Measurements from ENCODE around the gene DNAI7.

DNAI7 gene, protein sequence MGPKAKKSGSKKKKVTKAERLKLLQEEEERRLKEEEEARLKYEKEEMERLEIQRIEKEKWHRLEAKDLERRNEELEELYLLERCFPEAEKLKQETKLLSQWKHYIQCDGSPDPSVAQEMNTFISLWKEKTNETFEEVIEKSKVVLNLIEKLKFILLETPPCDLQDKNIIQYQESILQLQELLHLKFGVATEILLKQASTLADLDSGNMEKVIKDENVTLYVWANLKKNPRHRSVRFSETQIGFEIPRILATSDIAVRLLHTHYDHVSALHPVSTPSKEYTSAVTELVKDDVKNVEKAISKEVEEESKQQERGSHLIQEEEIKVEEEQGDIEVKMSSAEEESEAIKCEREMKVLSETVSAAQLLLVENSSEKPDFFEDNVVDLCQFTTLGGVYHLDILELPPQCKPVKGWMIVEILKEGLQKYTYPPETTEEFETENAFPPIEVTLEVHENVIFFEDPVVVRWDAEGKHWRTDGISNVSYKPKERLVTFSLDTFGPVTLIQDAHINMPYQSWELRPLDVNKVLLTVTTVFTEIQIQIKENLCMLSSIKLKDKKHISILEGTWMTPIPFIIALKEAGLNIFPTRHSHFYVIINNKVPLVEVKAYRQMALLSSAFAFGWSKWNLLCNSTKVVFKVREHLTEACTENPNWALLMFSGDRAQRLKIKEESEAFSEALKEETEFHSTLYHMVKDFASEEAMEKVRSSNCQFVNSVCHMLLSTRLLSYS

DNA sequence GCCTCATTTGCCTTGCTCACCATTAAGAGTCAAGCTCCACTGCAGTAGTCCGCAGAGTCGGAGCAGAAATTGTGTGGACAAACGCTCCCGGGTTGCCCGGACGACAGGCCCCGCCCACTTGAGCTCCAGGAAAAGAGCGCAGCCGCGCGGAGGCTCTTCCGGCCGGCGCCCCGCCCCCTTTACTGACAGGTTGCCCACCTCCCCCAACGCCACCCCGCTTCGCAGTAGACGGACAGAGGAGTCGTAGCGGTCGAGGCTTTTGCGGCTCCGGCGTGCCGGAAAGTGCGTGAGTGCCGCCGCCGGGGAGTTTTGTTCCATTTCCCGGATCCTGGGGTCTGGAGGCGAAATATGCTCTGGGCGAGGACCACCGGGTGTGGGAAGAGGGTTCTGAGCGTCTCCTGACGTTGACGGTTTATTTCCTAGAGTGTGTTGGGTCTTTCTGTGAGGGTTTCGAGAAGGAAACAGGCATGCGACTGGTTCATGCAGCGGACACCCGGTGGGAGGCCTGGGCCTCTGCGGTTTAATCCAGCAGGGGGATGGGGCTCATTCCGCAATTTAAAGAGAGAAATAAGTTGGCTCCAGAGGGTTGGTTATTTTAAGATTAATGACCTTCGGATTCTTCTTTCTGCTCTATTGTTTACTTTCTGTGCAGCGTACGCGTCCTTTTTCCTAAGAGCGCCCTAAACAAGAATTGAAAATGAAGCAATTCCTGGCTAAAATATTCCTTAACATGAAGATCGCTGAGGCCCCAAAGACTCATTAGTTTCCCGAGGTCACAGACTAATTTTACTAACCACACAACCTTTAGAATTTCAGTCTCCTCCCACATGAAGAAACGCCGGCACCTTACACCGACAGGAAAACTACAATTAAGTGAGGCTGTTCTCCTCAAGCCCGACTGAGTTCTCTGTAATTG lies at the start of gene DNAI7, which contains the start of gene ETFRF1:
Gene DNAI7, minus strand, starts transcription at position 105 of the 916 bp plus-strand sequence. Its CDS starts 82 bp downstream, at position 23.
Gene ETFRF1, plus strand, starts transcription at position 182 of the 916 bp plus-strand sequence. CDS start 8,720 bp downstream, outside the sequence.
- DNase-seq (ENCODE audit: low read depth, low spot score): peak; percentile 45
- peak within 1 kb of the TSS; percentile 87 for H3K4me3 ChIP-seq (ENCODE audit: low read depth, low read length)
- ChIA-PET CTCF (interaction anchor here (0.7 to 1.8 kb wide), 5 partner anchors 16 to 204 kb away, joined by 3 to 11 read pairs (median 4); no protein-coding TSS in a partner anchor), POLR2A (interaction anchor here (0.7 to 0.9 kb wide), 2 partner anchors 192 kb away, joined by 3 read pairs; no protein-coding TSS in a partner anchor)
- TF ChIP-seq, protein P1, sequence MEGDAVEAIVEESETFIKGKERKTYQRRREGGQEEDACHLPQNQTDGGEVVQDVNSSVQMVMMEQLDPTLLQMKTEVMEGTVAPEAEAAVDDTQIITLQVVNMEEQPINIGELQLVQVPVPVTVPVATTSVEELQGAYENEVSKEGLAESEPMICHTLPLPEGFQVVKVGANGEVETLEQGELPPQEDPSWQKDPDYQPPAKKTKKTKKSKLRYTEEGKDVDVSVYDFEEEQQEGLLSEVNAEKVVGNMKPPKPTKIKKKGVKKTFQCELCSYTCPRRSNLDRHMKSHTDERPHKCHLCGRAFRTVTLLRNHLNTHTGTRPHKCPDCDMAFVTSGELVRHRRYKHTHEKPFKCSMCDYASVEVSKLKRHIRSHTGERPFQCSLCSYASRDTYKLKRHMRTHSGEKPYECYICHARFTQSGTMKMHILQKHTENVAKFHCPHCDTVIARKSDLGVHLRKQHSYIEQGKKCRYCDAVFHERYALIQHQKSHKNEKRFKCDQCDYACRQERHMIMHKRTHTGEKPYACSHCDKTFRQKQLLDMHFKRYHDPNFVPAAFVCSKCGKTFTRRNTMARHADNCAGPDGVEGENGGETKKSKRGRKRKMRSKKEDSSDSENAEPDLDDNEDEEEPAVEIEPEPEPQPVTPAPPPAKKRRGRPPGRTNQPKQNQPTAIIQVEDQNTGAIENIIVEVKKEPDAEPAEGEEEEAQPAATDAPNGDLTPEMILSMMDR (IDR thresholded peaks at IDR 0.05; ENCODE audit: insufficient read depth, low read length, missing control alignments): no peak

DNA sequence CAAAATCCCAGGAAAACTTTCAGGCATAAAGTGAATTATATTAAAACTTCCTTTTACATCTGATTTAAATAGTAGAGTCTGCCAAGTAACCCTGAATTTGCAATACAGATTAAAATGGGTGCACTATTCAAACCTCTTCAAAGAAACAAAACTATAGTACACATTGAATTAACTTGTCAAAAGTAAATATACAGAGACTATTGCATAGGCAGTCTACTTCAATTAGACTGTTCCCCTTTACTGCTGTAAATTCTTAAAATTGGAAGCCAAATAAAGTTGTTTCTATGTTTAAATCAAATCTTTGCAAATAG lies 48.7 kb upstream of the DNAI7 start:
- no peak overlapping the region for H3K4me3 ChIP-seq (ENCODE audit: low read depth, low read length)
- TF ChIP-seq, protein P1 (IDR thresholded peaks at IDR 0.05; ENCODE audit: insufficient read depth, low read length, missing control alignments): no peak
- ChIA-PET CTCF (interaction anchor here (3.9 kb wide), 1 partner anchor 33 kb away, joined by 27 read pairs; no protein-coding TSS in a partner anchor), POLR2A (no interaction called here)
- DNase-seq (ENCODE audit: low read depth, low spot score): no peak

DNA sequence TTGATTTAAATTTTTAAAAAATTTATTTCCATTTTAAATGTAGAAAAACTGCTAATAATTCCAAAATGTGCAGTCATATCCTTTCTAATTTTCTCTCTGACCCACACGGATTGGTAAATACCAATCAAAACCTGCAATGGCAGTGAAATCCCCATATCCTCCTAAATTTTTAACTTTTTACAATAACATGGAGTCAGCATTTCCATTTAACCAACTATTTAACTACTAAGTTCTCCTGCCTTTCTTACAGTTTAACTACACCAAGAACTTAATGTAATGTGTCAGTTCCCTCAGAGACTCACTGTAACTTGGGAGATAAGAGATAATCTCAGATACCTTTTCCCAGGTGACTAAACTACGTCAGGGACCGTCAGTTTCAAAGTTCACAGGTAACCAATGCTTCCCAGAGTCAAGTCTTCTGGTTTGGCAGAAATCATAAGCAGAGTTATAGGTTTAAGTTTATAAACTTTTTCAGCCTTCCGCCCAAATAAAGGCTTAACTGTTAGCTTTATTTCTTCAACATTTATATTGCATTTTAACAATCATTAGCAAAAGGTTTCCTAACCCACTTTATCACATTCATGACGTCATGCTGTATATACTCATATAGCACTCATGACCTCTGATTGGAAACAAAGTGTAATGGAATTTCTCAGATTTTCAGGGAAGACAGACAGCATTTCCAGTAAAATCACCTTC lies 48.2 kb upstream of the DNAI7 start:
- DNase-seq (ENCODE audit: low read depth, low spot score): no peak
- no peak overlapping the region for H3K4me3 ChIP-seq (ENCODE audit: low read depth, low read length)
- ChIA-PET POLR2A (no interaction called here), CTCF (interaction anchor here (0.6 to 3.9 kb wide), 5 partner anchors 10 to 107 kb away, joined by 3 to 27 read pairs (median 13); no protein-coding TSS in a partner anchor)
- TF ChIP-seq, protein P1 (IDR thresholded peaks at IDR 0.05; ENCODE audit: insufficient read depth, low read length, missing control alignments): no peak

DNA sequence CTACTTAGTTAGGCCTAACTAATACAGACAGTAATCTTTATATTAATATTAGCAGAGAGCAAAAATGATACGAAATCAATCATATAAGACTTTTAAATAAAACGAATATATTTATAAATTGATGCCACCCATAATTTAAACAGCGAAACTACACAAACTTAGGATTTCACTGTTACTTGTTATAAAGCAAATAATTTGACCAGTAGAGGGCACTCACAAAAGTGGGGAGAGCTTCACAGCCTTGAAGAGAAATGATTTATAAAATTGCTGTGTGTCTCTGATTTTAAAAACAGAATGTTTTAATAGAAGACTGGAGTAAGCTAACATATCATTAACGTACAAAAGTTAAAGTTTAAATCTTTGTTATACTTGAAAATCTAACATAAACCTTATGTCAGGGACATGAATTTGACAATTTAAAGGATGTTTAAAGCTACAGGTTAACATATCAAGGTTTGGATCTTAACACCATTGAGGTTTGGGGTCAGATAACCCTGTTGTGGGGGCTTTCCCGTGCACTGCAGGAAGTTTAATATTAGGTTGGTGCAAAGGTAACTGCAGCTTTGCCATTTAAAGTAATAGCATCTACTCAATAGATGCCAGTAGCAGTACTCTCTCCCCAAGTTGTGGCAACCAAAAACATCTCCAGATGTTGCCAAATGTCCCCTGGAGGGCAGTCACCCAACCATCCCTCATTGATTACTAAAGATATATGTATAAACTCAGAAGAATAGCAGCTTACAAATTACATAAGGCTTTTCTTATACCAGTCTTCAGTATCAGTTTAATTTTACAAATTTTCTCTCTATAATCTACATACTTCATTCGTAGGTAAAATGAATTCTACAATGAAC lies 46.4 kb upstream of the DNAI7 start:
- H3K4me3 ChIP-seq (ENCODE audit: low read depth, low read length): no peak overlapping the region
- POLR2A ChIA-PET: interaction anchor here (1.0 to 1.1 kb wide), 3 partner anchors 9 to 146 kb away, joined by 3 to 5 read pairs (median 4); partner anchors contain the start of gene KRAS
- CTCF ChIA-PET: interaction anchor here (0.7 to 3.9 kb wide), 36 partner anchors 9 to 526 kb away, joined by 3 to 27 read pairs (median 4); partner anchors contain the start of gene KRAS
- peak; percentile 21 for DNase-seq (ENCODE audit: low read depth, low spot score)
- TF ChIP-seq, protein P1 (IDR thresholded peaks at IDR 0.05; ENCODE audit: insufficient read depth, low read length, missing control alignments): peak; percentile 47

DNA sequence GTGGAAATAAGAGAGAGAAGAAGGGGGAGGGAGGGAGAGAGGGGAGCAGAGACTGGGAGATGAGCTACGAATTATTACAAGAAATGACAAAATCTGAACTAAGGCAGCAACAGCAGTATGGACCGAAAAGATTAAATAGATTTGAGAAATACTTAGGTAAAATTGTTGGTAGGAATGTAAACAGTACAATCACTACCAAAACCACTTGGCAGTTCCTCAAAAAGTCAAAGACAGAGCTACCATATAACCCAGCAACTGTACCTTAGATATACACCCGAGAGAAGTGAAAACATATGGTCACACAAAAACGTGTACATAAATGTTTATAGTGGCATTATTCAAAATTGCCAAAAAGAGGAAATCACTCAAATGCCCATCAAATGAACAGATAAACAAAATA lies 41.7 kb upstream of the DNAI7 start:
- CTCF ChIA-PET: interaction anchor here (1.2 to 3.6 kb wide), 3 partner anchors 12 to 71 kb away, joined by 3 to 14 read pairs (median 6); no protein-coding TSS in a partner anchor

More for the DNA sequence above, 41.7 kb upstream of the DNAI7 start:
- no peak overlapping the region for H3K4me3 ChIP-seq (ENCODE audit: low read depth, low read length)
- POLR2A ChIA-PET: no interaction called here
- TF ChIP-seq, protein P1 (IDR thresholded peaks at IDR 0.05; ENCODE audit: insufficient read depth, low read length, missing control alignments): no peak
- DNase-seq (ENCODE audit: low read depth, low spot score): no peak
